SU-DHL-6 (cell line): ENCODE data around the gene TEX19.

Source experiments
- H2AFZ ChIP-seq: fragments of 200-600 bp; sonication (generic); 2 replicates; pipeline ENCODE4 v1.6.1; 2014; ENCODE audit warnings: low read depth, mild to moderate bottlenecking, moderate library complexity, mixed read lengths, antibody characterized with exemption, low read length; ENCODE audit not compliant: severe bottlenecking
- H3F3A ChIP-seq: fragments of 200-600 bp; shearing (Covaris generic); 2 replicates; pipeline ENCODE4 v1.6.0; 2016; ENCODE audit warnings: antibody characterized with exemption, mild to moderate bottlenecking; ENCODE audit not compliant: insufficient read depth
- H3K27ac ChIP-seq: fragments of 200-600 bp; sonication (generic); 2 replicates; pipeline ENCODE4 v1.5.1; 2016; ENCODE audit warnings: low read depth, mild to moderate bottlenecking, low read length, moderate library complexity, mixed read lengths
- H3K27me3 ChIP-seq: fragments of 200-600 bp; sonication (generic), shearing (Covaris generic); 2 replicates; pipeline ENCODE4 v1.6.0; 2014; ENCODE audit warnings: mild to moderate bottlenecking, low read length
- H3K36me3 ChIP-seq: fragments of 200-600 bp; sonication (generic); 2 replicates; pipeline ENCODE4 v1.6.1; 2014; ENCODE audit warnings: mild to moderate bottlenecking, low read length, mixed read lengths
- H3K4me2 ChIP-seq: fragments of 300-600, 200-600 bp; shearing (Covaris generic), sonication (generic); 2 replicates; pipeline ENCODE4 v1.6.0; 2014; ENCODE audit warnings: low read length, low read depth, mild to moderate bottlenecking; ENCODE audit not compliant: poor library complexity, severe bottlenecking
- H3K4me3 ChIP-seq: fragments of 200-600 bp; sonication (generic); 2 replicates; pipeline ENCODE4 v1.5.1; 2014; ENCODE audit warnings: antibody characterized with exemption, low read length, mild to moderate bottlenecking, mixed read lengths; ENCODE audit not compliant: insufficient read depth, poor library complexity, severe bottlenecking
- H3K79me2 ChIP-seq: fragments of 200-600 bp; sonication (generic); 2 replicates; pipeline ENCODE4 v1.6.1; 2014; ENCODE audit warnings: mild to moderate bottlenecking, low read length, moderate library complexity; ENCODE audit not compliant: insufficient read depth
- H3K9ac ChIP-seq: fragments of 200-600 bp; sonication (generic); 2 replicates; pipeline ENCODE4 v1.7.0; 2014; ENCODE audit warnings: mild to moderate bottlenecking, low read length
- H3K9me2 ChIP-seq: fragments of 200-600 bp; sonication (generic); replicated peaks from 2 replicates; pipeline ENCODE4 v1.6.1; 2014; ENCODE audit warnings: low read length; ENCODE audit not compliant: insufficient read depth
- H3K9me3 ChIP-seq: fragments of 200-600 bp; sonication (generic); 2 replicates; pipeline ENCODE4 v1.6.1; 2014; ENCODE audit warnings: low read length, mixed read lengths; ENCODE audit not compliant: insufficient read depth
- H4K20me1 ChIP-seq: fragments of 200-600 bp; sonication (generic); 2 replicates; pipeline ENCODE4 v1.6.1; 2014; ENCODE audit warnings: low read depth, mild to moderate bottlenecking, antibody characterized with exemption, low read length, moderate library complexity, mixed read lengths
- CTCF ChIP-seq: fragments of 200-600 bp; sonication (generic); IDR thresholded peaks from one replicate; pipeline ENCODE4 v1.5.1; 2017; ENCODE audit warnings: antibody characterized with exemption, mild to moderate bottlenecking, low read length, moderate library complexity; ENCODE audit not compliant: insufficient read depth, poor library complexity, severe bottlenecking
- EZH2phosphoT487 ChIP-seq: fragments of 200-600 bp; sonication (generic), shearing (Covaris generic); conservative IDR thresholded peaks from 2 replicates; pipeline ENCODE4 v1.6.1; 2018; ENCODE audit warnings: mild to moderate bottlenecking, antibody characterized with exemption, low read length, moderate library complexity, mixed read lengths

Gene TEX19

GRCh38 chr17:82400830-82401229, 41.8 kb downstream of the TEX19 start:
- Histone ChIP-seq H3K36me3 (no peaks in the 10 kb centered on the region), H4K20me1 (no peaks in the 10 kb centered on the region), H3K79me2 (no peaks in the 10 kb centered on the region), H3K9ac (no peak overlapping the region), H3K9me2 (no peaks in the 10 kb centered on the region), H3K4me2 (peak overlapping the region; percentile 56), H3F3A (0 out of 2 replicates have a peak, but pooled peaks cover 4% of the 10 kb centered on the region), H3K4me3 (no peak overlapping the region), H3K27me3 (no peaks in the 10 kb centered on the region), H3K27ac (0 out of 2 replicates have a peak overlapping the region, but pooled peaks have one; percentile 38), H3K9me3 (no peaks in the 10 kb centered on the region), H2AFZ (peak overlapping the region; percentile 81)
- TF ChIP-seq EZH2phosphoT487 (no peak), CTCF (no peak)

- no peak overlapping the region for H2AFZ ChIP-seq
- no peaks in the 10 kb centered on the region for H3K9me3 ChIP-seq
- H3K4me2 ChIP-seq, result no peak overlapping the region
- TF ChIP-seq CTCF (no peak), EZH2phosphoT487 (no peak)
- H4K20me1 ChIP-seq, result no peaks in the 10 kb centered on the region
- no peak overlapping the region for H3K27ac ChIP-seq
- no peak overlapping the region for H3K9ac ChIP-seq
- H3K36me3 ChIP-seq, result no peaks in the 10 kb centered on the region
- H3F3A ChIP-seq, result 0 out of 2 replicates have a peak, but pooled peaks cover 4% of the 10 kb centered on the region
- H3K27me3 ChIP-seq, result no peaks in the 10 kb centered on the region
- no peaks in the 10 kb centered on the region for H3K9me2 ChIP-seq
- no peak overlapping the region for H3K4me3 ChIP-seq
- no peaks in the 10 kb centered on the region for H3K79me2 ChIP-seq
These were observed 43.8 kb downstream of the TEX19 start for GRCh38 chr17:82402865-82403264.

- Histone ChIP-seq H3K36me3 (no peaks in the 10 kb centered on the region), H2AFZ (no peak overlapping the region), H3K27ac (no peak overlapping the region), H4K20me1 (no peaks in the 10 kb centered on the region), H3K79me2 (no peaks in the 10 kb centered on the region), H3K9me2 (no peaks in the 10 kb centered on the region), H3K4me2 (no peak overlapping the region), H3K4me3 (no peak overlapping the region), H3K9ac (no peak overlapping the region), H3K27me3 (no peaks in the 10 kb centered on the region), H3K9me3 (no peaks in the 10 kb centered on the region), H3F3A (0 out of 2 replicates have a peak, but pooled peaks cover 4% of the 10 kb centered on the region)
- TF ChIP-seq CTCF (no peak), EZH2phosphoT487 (no peak)
These were observed 44.9 kb downstream of the TEX19 start for GRCh38 chr17:82403662-82404660.
